CD14-positive monocyte (primary cell): ENCODE results near the gene APOBEC3B. TPM values are rescaled to one million over a fixed set of nuclear protein-coding genes. Genes with fewer than 3 reads are reported as not detected.
"Not testable (repeated sequence)": the region's sequence is repeated elsewhere in the genome, so short reads cannot be mapped to it uniquely, and the experiment has no call there.

ENCODE experiments used
- DNase-seq, 3 donors: peaks; one replicate each; pipeline ENCODE4 v3.0.0-alpha.2; 2011 to 2022
- H2AFZ ChIP-seq: 2 replicates; pipeline ENCODE4 v1.6.0; 2012; ENCODE audit warnings: mild to moderate bottlenecking, low read depth, low read length, inconsistent platforms; ENCODE audit not compliant: insufficient read depth, poor library complexity, severe bottlenecking
- H3K27ac ChIP-seq, 2 donors: 1 replicate in 1 of 2; 2 replicates in 1 of 2; pipeline ENCODE4 v1.5.1; 2012 to 2013; ENCODE audit warnings: low read length in 2 of 2, control low read depth in 1 of 2, inconsistent platforms in 1 of 2, low read depth in 1 of 2, mild to moderate bottlenecking in 1 of 2
- H3K27me3 ChIP-seq, 2 donors: one replicate each; pipeline versions ENCODE4 v1.6.0 to v1.6.1; 2011 to 2013; ENCODE audit warnings: low read length in 2 of 2; ENCODE audit not compliant: control insufficient read depth in 2 of 2, insufficient read depth in 2 of 2
- H3K36me3 ChIP-seq, 2 donors: replicated peaks in 1 of 2; 1 replicate in 1 of 2; 2 replicates in 1 of 2; pipeline versions ENCODE4 v1.5.1 to v1.6.1; 2012 to 2013; ENCODE audit warnings: low read length in 2 of 2, control low read depth in 1 of 2, inconsistent platforms in 1 of 2, mild to moderate bottlenecking in 1 of 2; ENCODE audit not compliant: insufficient read depth in 2 of 2, control insufficient read depth in 1 of 2
- H3K4me1 ChIP-seq, 2 donors: 1 replicate in 1 of 2; 2 replicates in 1 of 2; pipeline versions ENCODE4 v1.5.1 to v1.6.1; 2012 to 2013; ENCODE audit warnings: low read length in 2 of 2, control low read depth in 1 of 2, inconsistent platforms in 1 of 2, mild to moderate bottlenecking in 1 of 2, moderate library complexity in 1 of 2; ENCODE audit not compliant: insufficient read depth in 2 of 2, control insufficient read depth in 1 of 2
- H3K4me2 ChIP-seq: replicated peaks from 2 replicates; pipeline ENCODE3; 2012; ENCODE audit warnings: low read length, moderate library complexity, mild to moderate bottlenecking; ENCODE audit not compliant: poor library complexity, severe bottlenecking; ENCODE audit errors: extremely low read depth
- H3K4me3 ChIP-seq, 3 experiments: fragments of 200-600 bp in 1 of 3; sonication (generic) in 1 of 3; replicated peaks in 1 of 3; 1 replicate in 2 of 3; 2 replicates in 1 of 3; pipeline ENCODE4 v1.5.1; 2011 to 2013; ENCODE audit warnings: low read length in 3 of 3, mild to moderate bottlenecking in 3 of 3, control low read depth in 2 of 3, low read depth in 2 of 3, inconsistent platforms in 1 of 3, moderate library complexity in 1 of 3
- H3K79me2 ChIP-seq: 2 replicates; pipeline ENCODE4 v1.6.0; 2012; ENCODE audit warnings: mild to moderate bottlenecking, control low read depth, inconsistent platforms, low read length, moderate library complexity; ENCODE audit not compliant: insufficient read depth
- H3K9ac ChIP-seq: 2 replicates; pipeline ENCODE4 v1.6.0; 2017; ENCODE audit warnings: low read length, mild to moderate bottlenecking; ENCODE audit not compliant: insufficient read depth, poor library complexity, severe bottlenecking
- H3K9me3 ChIP-seq, 2 donors: replicated peaks in 1 of 2; 1 replicate in 1 of 2; 2 replicates in 1 of 2; pipeline versions ENCODE4 v1.5.1 to v1.6.1; 2012 to 2013; ENCODE audit warnings: low read length in 2 of 2, control low read depth in 1 of 2; ENCODE audit not compliant: control insufficient read depth in 1 of 2, insufficient read depth in 1 of 2
- H4K20me1 ChIP-seq: 2 replicates; pipeline ENCODE4 v1.6.0; 2012; ENCODE audit warnings: mild to moderate bottlenecking, low read length, control low read depth, moderate library complexity; ENCODE audit not compliant: insufficient read depth
- H3K27ac Mint-ChIP-seq, 7 donors: one replicate each; pipeline ENCODE4 v1.8.0; 2020; ENCODE audit warnings: mild to moderate bottlenecking in 7 of 7, mixed read lengths in 7 of 7, moderate library complexity in 6 of 7, inconsistent platforms in 2 of 7
- H3K27me3 Mint-ChIP-seq, 3 donors: one replicate each; pipeline ENCODE4 v1.8.0; 2021 to 2022; ENCODE audit warnings: low read depth in 3 of 3, mild to moderate bottlenecking in 3 of 3, mixed read lengths in 3 of 3, moderate library complexity in 3 of 3, inconsistent platforms in 1 of 3
- H3K36me3 Mint-ChIP-seq, 2 donors: one replicate each; pipeline ENCODE4 v1.8.0; 2020; ENCODE audit warnings: mixed read lengths in 2 of 2, inconsistent platforms in 1 of 2, mild to moderate bottlenecking in 1 of 2
- H3K4me1 Mint-ChIP-seq: one replicate; pipeline ENCODE4 v1.8.0; 2020; ENCODE audit warnings: mild to moderate bottlenecking, mixed read lengths
- H3K4me3 Mint-ChIP-seq, 2 donors: one replicate each; pipeline ENCODE4 v1.8.0; 2020; ENCODE audit warnings: mild to moderate bottlenecking in 2 of 2, mixed read lengths in 2 of 2, moderate library complexity in 1 of 2
- H3K9me3 Mint-ChIP-seq, 7 donors: one replicate each; pipeline ENCODE4 v1.8.0; 2020 to 2022; ENCODE audit warnings: mixed read lengths in 7 of 7, mild to moderate bottlenecking in 6 of 7, moderate library complexity in 6 of 7, inconsistent platforms in 2 of 7
- CTCF ChIP-seq: fragments of 200-600 bp; IDR thresholded peaks from one replicate; pipeline ENCODE4 v1.8.0; 2022; ENCODE audit warnings: antibody characterized with exemption, mild to moderate bottlenecking
- WGBS: methylation state at CpG from one replicate; pipeline ENCODE4 v1.1.5; 2013; ENCODE audit warnings: missing lambda C conversion rate; ENCODE audit not compliant: insufficient coverage; 5-methylcytosine and 5-hydroxymethylcytosine counted together
- intact Hi-C, 2 donors: fragments of 100-400 bp; cut with micrococcal nuclease; formaldehyde crosslinking; loops; one replicate each; pipeline versions ENCODE4 v1.15.0 to v1.15.1; 2023
- polyA plus RNA-seq, 3 donors: library from polyadenylated mRNA; depleted of rRNA in 1 of 3; unstranded in 2 of 3; stranded (reverse) in 1 of 3; fragments of 300-500 nt in 2 of 3; fragments of >200 nt in 1 of 3; fragmentation: Illumina TruSeq in 2 of 3; gene quantifications; 1 replicate in 2 of 3; 2 replicates in 1 of 3; pipeline ENCODE4 v1.2.3, GENCODE V29; 2012 to 2021

APOBEC3B gene
- polyA plus RNA-seq, 3 donors = 0.40 to 48.2 (median 12.6) TPM

GRCh38 chr22:38959590-38959989, 22.6 kb upstream of the APOBEC3B start:
- Histone ChIP-seq H2AFZ (no peak overlapping the region), H3K4me2 (peak overlapping the region; percentile 83), H3K27me3 (no peaks in the 10 kb centered on the region), H4K20me1 (peaks cover 14% of the 10 kb centered on the region), H3K9me3 (no peaks in the 10 kb centered on the region), H3K4me1 (peaks cover 58 to 71% of the 10 kb centered on the region in 2 donors), H3K79me2 (peaks cover 27% of the 10 kb centered on the region), H3K4me3 (peak overlapping the region; percentile 49 to 80 (median 55)), H3K27ac (peak overlapping the region in 1 of 2 donors; percentile 100), H3K9ac (peak overlapping the region; percentile 45), H3K36me3 (peaks cover 6 to 35% of the 10 kb centered on the region in 2 donors)
- WGBS = 41% methylated on average over 7 of the region's 8 CpGs
- Mint-ChIP-seq H3K9me3 (peaks cover 0 to 3% (median 0%) of the 10 kb centered on the region in 7 donors), H3K27ac (peak overlapping the region in 6 of 7 donors; percentile 33 to 100 (median 81)), H3K36me3 (peaks cover 56 to 70% of the 10 kb centered on the region in 2 donors), H3K4me3 (peak overlapping the region; percentile 88 to 90), H3K27me3 (peaks cover 1 to 9% (median 4%) of the 10 kb centered on the region in 3 donors), H3K4me1 (peaks cover 74% of the 10 kb centered on the region)
- no peak for DNase-seq
- intact Hi-C loops = no loop called here
- no peak for TF ChIP-seq CTCF

DNA sequence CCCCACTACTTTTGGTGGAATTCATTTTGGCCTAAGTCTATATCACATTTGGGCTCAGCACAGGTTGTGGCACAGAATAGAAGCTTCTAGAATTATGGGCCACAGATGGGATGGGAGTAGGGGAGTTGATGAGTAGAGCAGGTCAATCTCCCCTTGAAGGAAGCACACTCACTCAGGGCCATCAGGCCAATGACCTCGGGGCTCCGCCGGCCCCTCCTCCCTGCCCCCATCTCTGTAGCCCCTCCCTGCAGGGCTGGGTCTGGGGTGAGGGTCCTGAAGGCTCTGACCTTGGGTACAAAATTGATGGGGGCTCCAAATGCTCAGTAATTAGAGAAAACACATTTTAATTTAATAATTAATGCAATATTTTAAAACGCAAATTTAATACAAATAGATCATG, 21.5 kb upstream of the APOBEC3B start:
- DNase-seq, H3K27ac Mint-ChIP-seq, H3K4me2 ChIP-seq, intact Hi-C loops, H3K27ac ChIP-seq, H3K9ac ChIP-seq, H2AFZ ChIP-seq, H3K4me3 ChIP-seq, H3K9me3 ChIP-seq, H3K9me3 Mint-ChIP-seq, H3K27me3 ChIP-seq: not testable (repeated sequence)
- peaks cover 6 to 35% of the 10 kb centered on the region in 2 donors for H3K36me3 ChIP-seq
- H4K20me1 ChIP-seq = peaks cover 14% of the 10 kb centered on the region
- peaks cover 58 to 71% of the 10 kb centered on the region in 2 donors for H3K4me1 ChIP-seq
- peaks cover 16% of the 10 kb centered on the region for H3K79me2 ChIP-seq
- Mint-ChIP-seq H3K4me1 (peaks cover 74% of the 10 kb centered on the region), H3K27me3 (peaks cover 1 to 10% (median 4%) of the 10 kb centered on the region in 3 donors), H3K4me3 (peak overlapping the region; percentile 49 to 88), H3K36me3 (peaks cover 60 to 73% of the 10 kb centered on the region in 2 donors)
- no CpG with 5 or more reads among the region's 4 CpGs for WGBS

GRCh38 chr22:38963291-38963738, 18.8 kb upstream of the APOBEC3B start:
- peaks cover 6 to 35% of the 10 kb centered on the region in 2 donors for H3K36me3 ChIP-seq
- DNase-seq, H3K27me3 Mint-ChIP-seq, H3K79me2 ChIP-seq, H3K4me2 ChIP-seq, H3K4me3 ChIP-seq, H3K27me3 ChIP-seq, intact Hi-C loops, H3K27ac ChIP-seq, H3K9ac ChIP-seq, H3K9me3 Mint-ChIP-seq, H3K4me3 Mint-ChIP-seq, H3K9me3 ChIP-seq, H2AFZ ChIP-seq: not testable (repeated sequence)
- WGBS = 76% methylated on average over 5 of the region's 11 CpGs
- Mint-ChIP-seq H3K4me1 (peaks cover 74% of the 10 kb centered on the region), H3K36me3 (peaks cover 50 to 68% of the 10 kb centered on the region in 2 donors), H3K27ac (peak overlapping the region in 3 of 7 donors; percentile 16 to 25 (median 21))
- peaks cover 58 to 71% of the 10 kb centered on the region in 2 donors for H3K4me1 ChIP-seq
- H4K20me1 ChIP-seq = peaks cover 14% of the 10 kb centered on the region
